H1 (cell line): ENCODE results near the gene SLC8A1. TPM values are rescaled to one million over a fixed set of nuclear protein-coding genes. Genes with fewer than 3 reads are reported as not detected.

Source experiments
- CTCF ChIA-PET: fragments of 300-600 bp; sonication (Branson Sonifier 250); formaldehyde crosslinking; loops from one replicate; lab custom pipeline; 2021; ENCODE audit not compliant: partially characterized antibody; lab: Charles Lee
- POLR2A ChIA-PET: fragments of 300-600 bp; sonication (Branson Sonifier 250); formaldehyde crosslinking; loops from one replicate; lab custom pipeline; 2021; ENCODE audit warnings: inconsistent platforms; ENCODE audit not compliant: partially characterized antibody; lab: Charles Lee
- DNase-seq, 2 experiments: peaks; one replicate each; pipeline versions ENCODE4 v3.0.0 to v3.0.0-alpha.2; 2010 to 2022; ENCODE audit warnings: low spot score in 2 of 2, low read depth in 1 of 2, mixed read lengths in 1 of 2
- FAIRE-seq: peaks from 2 replicates; lab custom pipeline; 2011; peaks lifted over from hg19 to GRCh38; lab: Jason Lieb, UNC
- H2AFZ ChIP-seq: 2 replicates; pipeline ENCODE4 v1.8.1; 2012; ENCODE audit warnings: low read length, inconsistent platforms
- H2AK5ac ChIP-seq: 2 replicates; pipeline ENCODE4 v1.6.1; 2013; ENCODE audit warnings: low read depth, low read length
- H2BK120ac ChIP-seq: replicated peaks from 2 replicates; pipeline ENCODE3; 2013; ENCODE audit warnings: low read depth, low read length, inconsistent platforms
- H2BK12ac ChIP-seq: 2 replicates; pipeline ENCODE4 v1.6.1; 2013; ENCODE audit warnings: low read depth, low read length
- H2BK15ac ChIP-seq: 2 replicates; pipeline ENCODE4 v1.6.1; 2013; ENCODE audit warnings: low read length
- H2BK20ac ChIP-seq: 2 replicates; pipeline ENCODE4 v1.6.1; 2013; ENCODE audit warnings: low read length
- H2BK5ac ChIP-seq: 2 replicates; pipeline ENCODE4 v1.6.1; 2013; ENCODE audit warnings: low read depth, low read length
- H3K14ac ChIP-seq: 2 replicates; pipeline ENCODE4 v1.6.1; 2013; ENCODE audit warnings: inconsistent platforms; ENCODE audit not compliant: insufficient read length
- H3K18ac ChIP-seq: 2 replicates; pipeline ENCODE4 v1.6.1; 2013; ENCODE audit warnings: low read length; ENCODE audit errors: extremely low read depth
- H3K23ac ChIP-seq: 2 replicates; pipeline ENCODE4 v1.6.1; 2013; ENCODE audit warnings: inconsistent platforms; ENCODE audit not compliant: insufficient read length
- H3K23me2 ChIP-seq: 2 replicates; pipeline ENCODE4 v1.6.1; 2013; ENCODE audit warnings: low read depth, low read length
- H3K27ac ChIP-seq: 2 replicates; pipeline ENCODE4 v1.6.1; 2011; ENCODE audit warnings: low read depth, low read length, inconsistent platforms
- H3K27me3 ChIP-seq, 4 experiments: replicated peaks in 1 of 4; 1 replicate in 1 of 4; 2 replicates in 3 of 4; pipeline versions ENCODE4 v1.6.1 to v1.8.1; 2011 to 2013; ENCODE audit warnings: low read length in 3 of 4, mild to moderate bottlenecking in 3 of 4, inconsistent platforms in 2 of 4, mixed read lengths in 2 of 4, moderate library complexity in 1 of 4; ENCODE audit not compliant: control insufficient read depth in 3 of 4, insufficient read depth in 3 of 4; ENCODE audit errors: extremely low read depth in 1 of 4
- H3K36me3 ChIP-seq, 4 experiments: 2 replicates each; pipeline versions ENCODE4 v1.6.1 to v1.8.1; 2011 to 2013; ENCODE audit warnings: mild to moderate bottlenecking in 4 of 4, low read length in 3 of 4, moderate library complexity in 2 of 4, control low read depth in 1 of 4, inconsistent platforms in 1 of 4; ENCODE audit not compliant: insufficient read depth in 4 of 4, control insufficient read depth in 2 of 4
- H3K4ac ChIP-seq: replicated peaks from 2 replicates; pipeline ENCODE3; 2013; ENCODE audit warnings: low read length, low read depth, mixed read lengths, inconsistent platforms; ENCODE audit not compliant: insufficient read length
- H3K4me1 ChIP-seq, 4 experiments: replicated peaks in 1 of 4; 1 replicate in 1 of 4; 2 replicates in 3 of 4; pipeline versions ENCODE4 v1.6.1 to v1.8.1; 2011 to 2013; ENCODE audit warnings: low read length in 3 of 4, inconsistent platforms in 2 of 4, mixed read lengths in 1 of 4; ENCODE audit not compliant: insufficient read depth in 4 of 4, control insufficient read depth in 3 of 4
- H3K4me2 ChIP-seq, 2 experiments: 2 replicates each; pipeline versions ENCODE4 v1.6.1 to v1.8.1; 2011 to 2013; ENCODE audit warnings: low read depth in 2 of 2, low read length in 2 of 2, control low read depth in 1 of 2, inconsistent platforms in 1 of 2, mild to moderate bottlenecking in 1 of 2; ENCODE audit not compliant: insufficient read depth in 1 of 2
- H3K4me3 ChIP-seq, 4 experiments: fragments of 200-600, 300-600 bp in 1 of 4; sonication (generic), shearing (Covaris generic), sonication (Bioruptor Twin) in 1 of 4; 2 replicates each; pipeline versions ENCODE4 v1.5.1 to v1.8.1; 2011 to 2016; ENCODE audit warnings: low read length in 4 of 4, low read depth in 3 of 4, control low read depth in 2 of 4, inconsistent platforms in 2 of 4, mild to moderate bottlenecking in 2 of 4, mixed read lengths in 1 of 4, moderate library complexity in 1 of 4; ENCODE audit not compliant: insufficient read depth in 2 of 4; ENCODE audit errors: extremely low read depth in 1 of 4
- H3K56ac ChIP-seq: replicated peaks from 2 replicates; pipeline ENCODE3; 2013; ENCODE audit warnings: low read depth, mild to moderate bottlenecking, mixed read lengths, low read length, inconsistent platforms; ENCODE audit not compliant: insufficient read length
- H3K79me1 ChIP-seq: 2 replicates; pipeline ENCODE4 v1.6.1; 2013; ENCODE audit warnings: low read depth, low read length, control low read depth
- H3K79me2 ChIP-seq, 2 experiments: 2 replicates each; pipeline versions ENCODE4 v1.6.1 to v1.8.1; 2012 to 2013; ENCODE audit warnings: low read length in 2 of 2, mild to moderate bottlenecking in 2 of 2, inconsistent platforms in 1 of 2; ENCODE audit not compliant: insufficient read depth in 2 of 2, control insufficient read depth in 1 of 2
- H3K9ac ChIP-seq, 4 experiments: replicated peaks in 1 of 4; 1 replicate in 1 of 4; 2 replicates in 3 of 4; pipeline versions ENCODE4 v1.6.1 to v1.8.1; 2011 to 2013; ENCODE audit warnings: low read depth in 3 of 4, low read length in 3 of 4, control low read depth in 2 of 4, mild to moderate bottlenecking in 2 of 4, moderate library complexity in 2 of 4, inconsistent platforms in 1 of 4; ENCODE audit errors: extremely low read depth in 1 of 4
- H3K9me3 ChIP-seq, 2 experiments: 2 replicates each; pipeline versions ENCODE4 v1.6.1 to v1.8.1; 2012 to 2013; ENCODE audit warnings: mild to moderate bottlenecking in 2 of 2, moderate library complexity in 2 of 2, control low read depth in 1 of 2, inconsistent platforms in 1 of 2, low read depth in 1 of 2, low read length in 1 of 2, mixed read lengths in 1 of 2; ENCODE audit not compliant: insufficient read depth in 2 of 2
- H4K20me1 ChIP-seq, 2 experiments: replicated peaks in 1 of 2; 2 replicates each; pipeline versions ENCODE3 to v1.8.1; 2011 to 2013; ENCODE audit warnings: inconsistent platforms in 2 of 2, low read length in 2 of 2, mild to moderate bottlenecking in 1 of 2; ENCODE audit not compliant: insufficient read depth in 2 of 2, control insufficient read depth in 1 of 2
- H4K5ac ChIP-seq: 2 replicates; pipeline ENCODE4 v1.6.1; 2013; ENCODE audit warnings: low read length, low read depth, mixed read lengths, inconsistent platforms; ENCODE audit not compliant: insufficient read length
- H4K8ac ChIP-seq: 2 replicates; pipeline ENCODE4 v1.8.0; 2013; ENCODE audit warnings: mild to moderate bottlenecking, moderate library complexity, low read length, inconsistent platforms; ENCODE audit not compliant: insufficient read depth; ENCODE audit errors: extremely low read depth
- H4K91ac ChIP-seq: replicated peaks from 2 replicates; pipeline ENCODE3; 2013; ENCODE audit warnings: low read length, mixed read lengths, inconsistent platforms; ENCODE audit not compliant: insufficient read length
- CHD1 ChIP-seq: IDR thresholded peaks from 2 replicates; pipeline ENCODE4 v1.6.1; 2012; ENCODE audit warnings: low read depth, low read length, improper control_type of control experiment
- CTCF ChIP-seq, 3 experiments: IDR thresholded peaks; 1 replicate in 2 of 3; 2 replicates in 1 of 3; pipeline versions ENCODE4 v1.5.1 to v1.6.1; 2011; ENCODE audit warnings: low read length in 3 of 3, mild to moderate bottlenecking in 3 of 3, inconsistent platforms in 2 of 3, low read depth in 1 of 3, moderate library complexity in 1 of 3; ENCODE audit not compliant: insufficient read depth in 1 of 3; ENCODE audit errors: control extremely low read depth in 1 of 3
- RAD21 ChIP-seq, 2 experiments: IDR thresholded peaks in 1 of 2; conservative IDR thresholded peaks in 1 of 2; 2 replicates each; pipeline ENCODE4 v1.6.1; 2011; ENCODE audit warnings: low read depth in 2 of 2, low read length in 2 of 2, improper control_type of control experiment in 1 of 2, inconsistent platforms in 1 of 2, mild to moderate bottlenecking in 1 of 2, moderate library complexity in 1 of 2
- WGBS, 2 experiments: shearing (Covaris generic) in 1 of 2; methylation state at CpG; one replicate each; pipeline versions ENCODE4 v1.1.6 to v1.1.7; 2013 to 2015; ENCODE audit warnings: low lambda C conversion rate in 2 of 2, mixed read lengths in 2 of 2, inconsistent platforms in 1 of 2, low coverage in 1 of 2, missing lambda C conversion rate in 1 of 2; ENCODE audit not compliant: insufficient replicate concordance in 2 of 2, insufficient coverage in 1 of 2, insufficient read length in 1 of 2; ENCODE audit errors: extremely low coverage in 1 of 2, missing lambda C conversion rate in 1 of 2; 5-methylcytosine and 5-hydroxymethylcytosine counted together
- polyA plus RNA-seq, 7 experiments: library from polyadenylated mRNA; depleted of rRNA in 3 of 7; stranded (reverse) in 5 of 7; unstranded in 2 of 7; fragments of >200 nt in 5 of 7; fragments of 200-250 nt in 2 of 7; gene quantifications; 1 replicate in 5 of 7; 2 replicates in 1 of 7; 4 replicates in 1 of 7; pipeline versions ENCODE4 v1.2.1 to v1.2.3, GENCODE V29; 2011 to 2013; ENCODE audit warnings: missing spikeins in 2 of 7, mixed read lengths in 2 of 7
- total RNA-seq: library from RNA; stranded (reverse); fragmentation: NEBNext Ultra II Directional; extraction: Animal tissue kit (Norgen Biotek cat#: 25700); gene quantifications from 2 replicates; pipeline ENCODE4 v1.2.1, GENCODE V29; 2021

Gene SLC8A1
- total and polyA plus RNA-seq, 2 of the 8 experiments (the other 6 are each of a cell fraction or from before 2014, with no cell fraction given) = 0.68 to 3.6 TPM

- Histone ChIP-seq H3K4me1 (peaks cover 0 to 7% (median 0%) of the 10 kb centered on the region in 4 experiments; a peak in 1 of 7 replicates), H2BK15ac (no peak overlapping the region), H3K79me2 (no peaks in the 10 kb centered on the region), H3K56ac (no peak overlapping the region), H3K14ac (no peak overlapping the region), H2BK20ac (no peak overlapping the region), H3K36me3 (no peaks in the 10 kb centered on the region), H2BK120ac (no peak overlapping the region), H3K4me3 (no peak overlapping the region), H4K5ac (no peak overlapping the region), H3K27ac (no peak overlapping the region), H3K27me3 (peaks cover 0 to 1% (median 0%) of the 10 kb centered on the region in 4 experiments; a peak in 1 of 7 replicates), H2AFZ (peak overlapping the region; percentile 19; the same call in 1 of the 2 replicates), H3K9me3 (no peaks in the 10 kb centered on the region), H2AK5ac (no peak overlapping the region), H3K23ac (no peak overlapping the region), H4K20me1 (no peaks in the 10 kb centered on the region), H2BK12ac (no peak overlapping the region), H2BK5ac (no peak overlapping the region), H4K8ac (no peak overlapping the region), H3K79me1 (no peaks in the 10 kb centered on the region), H4K91ac (no peak overlapping the region), H3K4me2 (no peak overlapping the region; a peak in 1 of 4 replicates), H3K4ac (no peak overlapping the region), H3K23me2 (no peaks in the 10 kb centered on the region), H3K18ac (no peak overlapping the region), H3K9ac (no peak overlapping the region)
- FAIRE-seq (peak; percentile 32), DNase-seq (no peak)
- 75% methylated on average over 4 of the region's 4 CpGs; no CpG with 5 or more reads in 1 of the 2 experiments for WGBS, 2 experiments
- CTCF ChIA-PET = interaction anchor here (0.6 to 2.5 kb wide), 14 partner anchors 9 to 651 kb away, joined by 3 to 15 read pairs (median 4); no protein-coding TSS in a partner anchor
- TF ChIP-seq RAD21 (IDR thresholded peaks at IDR 0.05 in 1 of 2, conservative IDR thresholded peaks at IDR 0.05 in 1 of 2; ENCODE audit: low read depth in 2 of 2, low read length in 2 of 2) = peak in 1 of 2 experiments; percentile 16; a peak in 2 of 4 replicates
- TF ChIP-seq CTCF (IDR thresholded peaks at IDR 0.05; ENCODE audit: control extremely low read depth in 1 of 3, insufficient read depth in 1 of 3, low read depth in 1 of 3, low read length in 3 of 3) = peak in 2 of 3 experiments; percentile 3 to 40; a peak in 2 of 4 replicates
- TF ChIP-seq CHD1 = no peak
- POLR2A ChIA-PET = no interaction called here
Observed at GRCh38 chr2:40488101-40488601, 36.3 kb upstream of the SLC8A1 start.
